ENCODE results near the gene CEMIP.

- no peak for TF ChIP-seq POLR2A (IDR thresholded peaks at IDR 0.05)
- no peak for TF ChIP-seq CTCF (IDR thresholded peaks at IDR 0.05)
- no peak for TF ChIP-seq EP300 (IDR thresholded peaks at IDR 0.05)
Measured at GRCh38 chr15:80982205-80982604, 203.0 kb downstream of the CEMIP start.
